GM21526 (cell line): ENCODE results near the gene KIF22.
A peak's percentile ranks its signal among the peaks of the same experiment; 100 is the strongest.

Experiments
- ATAC-seq: cut with Tn5 transposase; IDR thresholded peaks from one replicate; pipeline ENCODE4 v1.9.1; 2021; ENCODE audit warnings: moderate library complexity; ENCODE audit not compliant: unreplicated experiment, low FRiP score

Gene KIF22

DNA sequence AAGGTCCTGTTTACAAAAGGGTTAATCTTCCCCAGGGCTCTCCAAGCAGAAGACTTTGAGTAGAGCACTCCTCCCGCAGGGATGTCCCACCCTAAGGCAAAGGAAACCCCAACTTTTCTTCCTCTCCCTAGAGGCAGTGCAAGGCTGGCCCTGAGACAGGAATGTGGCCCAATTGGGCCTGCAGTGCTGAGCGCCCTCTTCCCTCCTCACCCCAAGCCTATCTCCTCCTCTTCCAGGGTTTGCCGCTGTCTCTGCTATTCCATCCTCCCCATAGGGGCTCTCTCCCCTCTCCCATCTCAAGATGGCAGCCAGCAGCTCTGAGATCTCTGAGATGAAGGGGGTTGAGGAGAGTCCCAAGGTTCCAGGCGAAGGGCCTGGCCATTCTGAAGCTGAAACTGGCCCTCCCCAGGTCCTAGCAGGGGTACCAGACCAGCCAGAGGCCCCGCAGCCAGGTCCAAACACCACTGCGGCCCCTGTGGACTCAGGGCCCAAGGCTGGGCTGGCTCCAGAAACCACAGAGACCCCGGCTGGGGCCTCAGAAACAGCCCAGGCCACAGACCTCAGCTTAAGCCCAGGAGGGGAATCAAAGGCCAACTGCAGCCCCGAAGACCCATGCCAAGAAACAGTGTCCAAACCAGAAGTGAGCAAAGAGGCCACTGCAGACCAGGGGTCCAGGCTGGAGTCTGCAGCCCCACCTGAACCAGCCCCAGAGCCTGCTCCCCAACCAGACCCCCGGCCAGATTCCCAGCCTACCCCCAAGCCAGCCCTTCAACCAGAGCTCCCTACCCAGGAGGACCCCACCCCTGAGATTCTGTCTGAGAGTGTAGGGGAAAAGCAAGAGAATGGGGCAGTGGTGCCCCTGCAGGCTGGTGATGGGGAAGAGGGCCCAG lies 22.4 kb downstream of the KIF22 start:
- ATAC-seq: no peak

DNA sequence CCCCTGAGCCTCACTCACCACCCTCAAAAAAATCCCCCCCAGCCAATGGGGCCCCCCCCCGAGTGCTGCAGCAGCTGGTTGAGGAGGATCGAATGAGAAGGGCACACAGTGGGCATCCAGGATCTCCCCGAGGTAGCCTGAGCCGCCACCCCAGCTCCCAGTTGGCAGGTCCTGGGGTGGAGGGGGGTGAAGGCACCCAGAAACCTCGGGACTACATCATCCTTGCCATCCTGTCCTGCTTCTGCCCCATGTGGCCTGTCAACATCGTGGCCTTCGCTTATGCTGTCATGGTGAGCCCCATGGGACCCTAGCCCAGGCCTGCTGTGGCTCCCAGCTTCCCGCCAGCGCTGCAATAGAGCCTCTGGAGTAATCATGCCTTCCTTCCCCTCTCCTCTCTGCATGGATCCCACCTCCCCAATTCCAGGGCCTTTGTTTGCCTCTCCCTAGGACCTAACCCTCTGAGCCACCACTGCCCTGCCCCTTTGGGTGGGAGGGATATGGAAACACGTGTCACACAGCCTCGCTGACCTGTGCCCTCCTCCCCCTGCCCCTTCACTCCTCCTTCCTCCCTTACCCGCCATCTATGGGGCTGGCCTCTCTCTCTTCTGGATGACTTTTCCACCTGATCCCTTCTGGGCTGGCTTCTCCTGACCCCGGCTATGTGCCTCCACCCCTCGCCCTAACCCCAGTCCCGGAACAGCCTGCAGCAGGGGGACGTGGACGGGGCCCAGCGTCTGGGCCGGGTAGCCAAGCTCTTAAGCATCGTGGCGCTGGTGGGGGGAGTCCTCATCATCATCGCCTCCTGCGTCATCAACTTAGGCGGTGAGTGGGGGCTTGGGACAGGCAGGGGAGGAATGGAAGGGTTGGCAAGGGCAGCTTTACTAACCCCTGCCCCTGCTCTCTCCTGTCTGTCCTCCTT lies 23.4 kb downstream of the KIF22 start:
- ATAC-seq: no peak

DNA sequence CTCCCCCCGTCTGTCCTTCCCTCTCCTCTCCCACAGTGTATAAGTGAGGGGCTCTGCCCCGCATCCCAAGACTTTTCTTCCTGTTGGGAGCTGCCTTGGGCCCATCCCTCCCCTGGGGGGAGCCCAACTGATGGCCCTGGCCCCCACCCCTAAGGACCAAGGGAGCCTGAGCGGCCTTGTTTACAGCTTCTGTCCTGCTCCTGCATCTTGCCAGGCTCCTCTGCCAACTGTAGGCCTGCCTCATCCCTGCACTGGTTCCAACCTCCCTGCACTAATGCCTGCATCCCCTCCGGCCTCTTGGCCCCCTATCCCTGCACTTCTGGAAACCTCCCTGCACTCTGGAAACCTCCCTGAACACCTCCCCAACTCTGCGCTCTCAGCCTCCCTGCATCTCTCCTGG lies 24.0 kb downstream of the KIF22 start:
- ATAC-seq: no peak

DNA sequence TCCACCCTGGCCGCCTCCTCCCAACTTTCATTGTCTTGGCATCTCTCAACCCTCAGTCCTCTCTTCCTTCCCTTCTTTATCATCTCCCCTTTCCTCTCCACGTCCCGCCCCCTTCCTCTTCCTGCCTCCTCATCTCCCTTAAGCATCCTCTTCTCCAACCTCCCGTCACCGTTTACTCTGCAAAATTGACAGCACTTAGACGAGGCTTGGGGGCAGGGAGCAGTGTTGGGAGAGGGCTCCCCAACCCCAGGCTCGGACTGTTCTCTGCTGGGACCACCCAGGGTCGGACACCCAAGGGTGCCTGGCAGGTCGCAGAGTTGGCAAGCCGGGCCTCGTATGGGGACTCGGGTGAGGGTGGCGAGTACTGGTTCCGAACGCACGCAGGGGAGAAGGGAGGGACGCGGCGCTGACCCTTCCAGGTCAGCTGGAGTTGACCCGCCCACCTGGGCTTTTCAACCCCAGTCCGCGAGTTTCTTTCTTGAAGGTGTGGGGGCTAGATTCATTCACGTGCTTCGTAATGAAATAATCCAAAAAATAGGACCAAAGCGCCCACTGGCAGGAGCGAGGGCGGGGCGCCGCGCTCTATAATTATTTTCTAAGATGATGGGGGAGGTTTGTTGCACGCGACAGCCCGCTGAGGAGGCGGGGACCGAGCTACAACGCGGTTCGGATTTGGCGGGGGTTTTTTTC lies 24.6 kb downstream of the KIF22 start:
- no peak for ATAC-seq

DNA sequence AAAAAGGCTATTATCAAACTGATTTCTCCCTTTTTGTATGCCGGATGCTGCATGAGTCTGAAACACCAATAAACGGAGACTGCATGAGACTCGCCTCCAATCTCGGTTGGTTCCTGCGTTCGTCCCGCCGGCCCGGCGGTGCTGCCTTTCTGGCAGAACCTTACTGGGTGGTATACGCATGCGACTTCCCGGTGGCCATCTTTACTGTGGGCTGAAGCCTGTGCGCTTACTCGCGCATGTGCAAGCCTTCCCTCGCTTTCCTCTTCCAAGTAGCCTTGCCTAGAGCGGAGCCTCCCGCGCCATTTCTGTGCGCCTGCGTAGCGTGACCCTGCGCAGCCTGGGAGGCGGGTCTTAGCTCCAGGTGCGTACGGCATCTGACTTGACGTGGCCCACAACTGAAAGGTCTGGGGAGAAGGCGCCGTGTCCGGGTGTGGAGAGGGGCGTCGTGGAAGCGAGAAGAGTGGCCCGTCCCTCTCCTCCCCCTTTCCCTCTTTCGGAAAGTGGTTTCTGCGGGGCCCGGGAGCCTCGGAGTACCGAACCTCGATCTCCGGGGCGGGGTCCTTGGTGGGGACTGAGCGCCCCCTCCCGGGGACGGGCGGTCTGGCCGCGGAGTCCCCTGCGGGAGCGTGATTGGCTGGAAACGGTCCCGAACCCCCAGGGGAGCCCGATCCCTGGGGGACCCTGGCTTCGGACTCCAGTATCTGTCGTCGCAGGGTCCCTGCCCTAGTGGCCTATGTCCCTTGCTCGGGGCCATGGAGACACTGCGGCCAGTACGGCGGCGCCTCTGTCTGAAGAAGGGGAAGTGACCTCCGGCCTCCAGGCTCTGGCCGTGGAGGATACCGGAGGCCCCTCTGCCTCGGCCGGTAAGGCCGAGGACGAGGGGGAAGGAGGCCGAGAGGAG lies 25.5 kb downstream of the KIF22 start, which contains the start of gene PAGR1:
Gene PAGR1 (plus strand): TSS at position 360 of the 901 bp plus-strand sequence. CDS start 374 bp downstream, at position 734.
- peak; percentile 46 for ATAC-seq

DNA sequence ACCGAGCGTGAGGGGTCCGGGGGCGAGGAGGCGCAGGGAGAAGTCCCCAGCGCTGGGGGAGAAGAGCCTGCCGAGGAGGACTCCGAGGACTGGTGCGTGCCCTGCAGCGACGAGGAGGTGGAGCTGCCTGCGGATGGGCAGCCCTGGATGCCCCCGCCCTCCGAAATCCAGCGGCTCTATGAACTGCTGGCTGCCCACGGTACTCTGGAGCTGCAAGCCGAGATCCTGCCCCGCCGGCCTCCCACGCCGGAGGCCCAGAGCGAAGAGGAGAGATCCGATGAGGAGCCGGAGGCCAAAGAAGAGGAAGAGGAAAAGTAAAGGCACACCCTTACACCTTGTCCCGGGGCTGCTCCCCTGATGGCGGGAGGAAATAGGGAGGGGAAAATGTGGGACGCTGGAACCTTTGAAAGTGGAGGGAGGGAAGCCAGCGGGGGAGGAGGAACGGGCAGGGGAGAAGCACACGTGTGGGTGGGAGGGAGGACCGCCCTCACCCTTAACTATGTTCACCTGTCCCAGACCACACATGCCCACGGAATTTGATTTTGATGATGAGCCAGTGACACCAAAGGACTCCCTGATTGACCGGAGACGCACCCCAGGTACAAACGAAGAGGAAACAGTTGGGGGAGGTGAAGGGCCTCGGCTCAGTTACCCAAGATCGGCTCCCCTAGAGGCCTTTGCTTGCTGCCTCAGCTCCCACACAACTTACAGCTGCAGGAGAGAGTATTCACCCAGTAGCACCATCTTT lies 26.3 kb downstream of the KIF22 start:
- ATAC-seq: peak; percentile 2

DNA sequence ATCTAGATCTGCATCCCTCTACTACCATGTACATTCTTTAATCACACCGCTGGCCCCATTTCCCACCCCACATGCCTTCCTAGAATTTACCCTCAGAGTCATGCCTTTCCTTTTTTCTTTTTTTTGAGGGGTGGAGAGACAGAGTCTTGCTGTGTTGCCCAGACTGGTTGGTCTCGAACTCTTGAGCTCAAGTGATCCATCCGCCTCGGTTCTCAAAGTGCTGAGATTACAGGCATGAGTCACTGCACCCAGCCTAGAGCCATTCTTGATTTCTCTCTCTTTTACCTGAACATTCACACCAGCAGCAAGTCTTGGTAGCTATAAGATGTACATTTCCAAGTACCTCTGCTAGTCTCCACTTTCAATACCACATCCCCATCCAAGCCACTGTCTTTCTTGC lies 27.5 kb downstream of the KIF22 start:
- no peak for ATAC-seq

DNA sequence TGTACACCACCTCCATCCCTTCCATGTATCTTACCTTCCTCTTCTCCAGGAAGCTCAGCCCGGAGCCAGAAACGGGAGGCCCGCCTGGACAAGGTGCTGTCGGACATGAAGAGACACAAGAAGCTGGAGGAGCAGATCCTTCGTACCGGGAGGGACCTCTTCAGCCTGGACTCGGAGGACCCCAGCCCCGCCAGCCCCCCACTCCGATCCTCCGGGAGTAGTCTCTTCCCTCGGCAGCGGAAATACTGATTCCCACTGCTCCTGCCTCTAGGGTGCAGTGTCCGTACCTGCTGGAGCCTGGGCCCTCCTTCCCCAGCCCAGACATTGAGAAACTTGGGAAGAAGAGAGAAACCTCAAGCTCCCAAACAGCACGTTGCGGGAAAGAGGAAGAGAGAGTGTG lies 29.0 kb downstream of the KIF22 start:
- ATAC-seq: no peak

DNA sequence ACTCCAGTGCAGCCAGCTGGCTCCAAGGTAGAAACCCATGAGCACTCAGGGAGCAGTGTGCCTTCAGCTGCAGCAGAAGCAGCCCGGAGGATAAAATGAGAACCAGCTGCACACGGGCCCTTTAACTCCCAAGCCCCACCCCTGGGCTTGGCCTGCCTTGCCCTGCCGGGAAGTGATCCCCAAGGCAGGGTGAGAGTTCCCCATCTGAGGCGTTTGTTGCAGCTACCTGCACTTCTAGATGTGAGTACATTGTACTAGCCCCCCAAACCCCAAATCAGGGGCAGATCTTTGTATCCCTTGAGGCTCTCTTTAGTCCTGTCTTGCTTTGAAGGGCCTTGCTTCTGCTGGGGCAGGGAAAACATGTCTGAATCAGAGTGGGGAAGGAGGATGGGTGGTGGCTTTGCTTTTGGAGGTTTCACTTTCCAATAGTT lies 29.7 kb downstream of the KIF22 start, which contains the start of gene MVP:
Gene MVP (plus strand): TSS at position 192 of the 431 bp plus-strand sequence. CDS start 10,088 bp downstream, outside the sequence.
- ATAC-seq: no peak

DNA sequence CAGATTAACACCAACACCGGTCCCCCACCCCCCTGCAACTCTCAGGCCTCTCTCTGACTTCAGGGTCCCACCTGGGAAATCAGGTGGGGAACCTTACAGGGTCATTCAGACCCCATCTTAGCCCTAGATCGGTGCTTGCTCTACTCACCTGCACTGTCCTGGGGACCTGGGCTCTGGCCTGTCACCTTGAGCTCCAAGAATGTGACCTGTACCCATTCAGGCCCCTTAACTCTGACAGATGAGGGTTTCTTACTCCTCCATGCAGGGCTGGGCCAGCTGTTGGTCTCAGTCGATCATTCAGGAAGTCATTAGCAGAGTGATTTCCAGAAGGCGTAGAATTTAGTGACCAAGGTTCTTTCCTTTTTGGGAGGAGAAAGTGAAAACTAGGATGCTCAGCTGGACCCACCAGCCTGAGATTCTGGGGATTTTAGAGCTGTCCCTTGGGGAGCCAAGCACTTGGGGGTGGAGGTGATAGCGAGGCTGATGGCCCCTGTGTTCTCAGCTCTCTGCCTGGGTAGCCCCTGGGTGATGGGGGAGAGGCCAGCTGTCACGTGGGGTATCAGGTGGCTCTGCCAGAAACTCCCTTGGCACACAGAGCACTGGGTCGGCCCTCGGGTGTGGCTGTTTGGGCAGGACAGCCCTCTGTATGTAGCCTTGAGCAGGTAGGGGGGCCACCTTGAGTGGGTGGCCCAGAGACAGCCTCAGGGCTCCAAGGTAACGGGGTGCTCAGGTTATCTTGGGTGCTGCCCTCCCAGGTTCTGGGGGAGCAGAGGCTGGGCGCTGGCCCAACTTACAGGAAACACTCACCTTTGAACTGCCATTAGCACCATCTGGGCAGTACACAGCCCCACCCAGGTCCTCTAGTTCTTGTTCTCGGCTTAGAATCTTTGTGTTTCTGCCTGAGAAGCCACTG lies 30.4 kb downstream of the KIF22 start:
- ATAC-seq: no peak

DNA sequence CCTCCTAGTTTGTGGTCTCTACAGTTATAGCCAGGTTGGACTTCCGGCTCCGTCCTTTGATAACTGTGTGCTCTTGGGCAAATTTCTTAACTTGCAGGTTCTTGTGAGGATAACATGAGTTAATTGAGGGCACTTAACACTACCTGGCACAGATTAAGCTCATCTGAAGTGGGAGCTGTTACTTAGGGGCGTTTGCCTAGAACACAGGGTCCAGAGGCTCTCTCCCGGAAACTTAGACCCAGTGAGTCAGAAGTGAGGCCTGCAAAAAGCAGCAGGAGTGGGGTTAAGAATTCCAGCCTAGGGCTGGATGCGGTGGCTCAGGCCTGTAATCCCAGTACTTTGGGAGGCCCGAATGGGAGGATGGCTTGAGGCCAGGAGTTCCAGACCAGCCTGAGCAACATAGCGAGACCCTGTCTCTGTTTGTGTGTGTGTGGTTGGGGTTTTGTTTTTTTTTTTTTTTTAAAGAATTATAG lies 31.1 kb downstream of the KIF22 start:
- ATAC-seq: no peak

DNA sequence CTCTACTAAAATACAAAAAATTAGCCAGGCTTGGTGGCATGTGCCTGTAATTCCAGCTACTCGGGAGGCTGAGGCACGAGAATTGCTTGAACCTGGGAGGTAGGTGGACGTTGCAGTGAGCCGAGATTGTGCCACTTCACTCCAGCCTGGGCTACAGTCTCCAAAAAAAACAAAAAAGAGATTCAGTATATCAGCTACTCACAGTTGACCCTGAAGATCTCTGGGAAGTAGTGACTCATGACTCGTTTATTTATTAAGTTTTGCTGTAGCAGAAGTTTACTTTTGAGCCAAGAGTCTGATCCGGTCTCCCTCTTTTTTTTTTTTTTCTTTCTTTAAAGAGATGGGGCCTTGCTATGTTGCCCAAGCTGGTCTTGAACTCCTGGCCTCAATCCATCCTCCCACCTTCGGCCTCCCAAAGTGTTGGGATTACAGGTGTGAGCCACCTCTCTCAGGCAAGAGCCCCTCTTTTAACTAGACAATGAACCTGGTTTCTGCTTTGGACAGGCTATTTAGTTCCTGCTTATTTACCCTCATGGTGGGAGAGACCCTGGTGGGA lies 34.1 kb downstream of the KIF22 start:
- no peak for ATAC-seq

DNA sequence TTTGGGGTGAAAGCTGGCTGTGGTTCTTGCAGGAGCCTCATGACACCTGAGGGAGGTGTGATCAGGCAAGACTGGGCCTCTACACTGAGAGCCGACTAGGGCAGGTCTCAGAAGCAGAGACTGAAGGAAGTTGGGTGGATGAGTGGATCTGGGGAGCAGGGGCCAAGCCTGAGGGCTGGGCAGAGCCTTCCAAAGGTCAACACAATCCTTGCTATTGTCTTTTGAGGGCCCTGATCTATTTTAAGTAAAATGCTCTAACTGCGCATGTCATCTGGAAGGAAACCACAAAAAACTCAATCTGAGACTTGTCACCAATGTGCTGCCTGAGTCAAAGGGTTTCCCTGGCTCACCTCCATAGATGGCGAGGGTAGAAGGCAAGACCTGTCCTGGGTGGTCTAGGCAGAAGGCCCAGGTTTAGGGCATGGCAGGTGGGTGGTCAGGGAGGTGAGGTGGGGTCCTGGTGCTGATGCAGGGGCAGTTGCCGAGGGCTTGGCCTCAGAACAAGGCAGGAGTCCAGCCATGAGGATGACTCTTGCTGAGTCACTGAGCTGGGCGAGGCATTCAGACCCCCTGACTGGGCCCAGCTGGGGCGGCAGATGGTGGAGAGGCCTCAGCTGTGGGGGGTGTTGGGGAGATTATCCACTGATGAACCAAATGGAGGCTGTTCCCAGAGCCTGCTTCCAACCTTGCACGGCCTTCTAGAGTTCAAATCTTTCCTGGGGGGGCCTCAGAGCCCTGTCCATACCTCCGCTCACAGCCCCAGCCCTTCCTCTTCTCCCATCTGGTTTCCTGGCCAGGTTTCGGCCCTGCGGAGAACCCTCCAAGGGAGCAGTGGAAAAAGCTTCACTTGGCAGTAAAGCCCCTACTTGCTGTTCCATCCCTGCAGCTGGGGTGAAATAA lies 34.8 kb downstream of the KIF22 start:
- no peak for ATAC-seq

DNA sequence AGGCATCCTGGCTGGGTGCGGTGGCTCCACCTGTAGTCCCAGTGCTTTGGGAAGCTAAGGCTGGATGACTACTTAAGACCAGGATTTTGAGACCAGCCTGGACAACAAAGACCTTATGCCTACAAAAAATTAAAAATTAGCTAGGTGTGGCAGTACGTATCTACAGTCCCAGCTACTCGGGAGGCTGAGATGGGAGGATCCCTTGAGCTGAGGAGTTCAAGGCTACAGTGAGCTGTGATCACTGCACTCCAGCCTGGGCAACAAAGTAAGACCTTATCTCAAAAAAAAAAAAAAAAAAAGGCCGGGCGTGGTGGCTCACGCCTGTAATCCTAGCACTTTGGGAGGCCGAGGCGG lies 35.8 kb downstream of the KIF22 start:
- ATAC-seq: no peak

DNA sequence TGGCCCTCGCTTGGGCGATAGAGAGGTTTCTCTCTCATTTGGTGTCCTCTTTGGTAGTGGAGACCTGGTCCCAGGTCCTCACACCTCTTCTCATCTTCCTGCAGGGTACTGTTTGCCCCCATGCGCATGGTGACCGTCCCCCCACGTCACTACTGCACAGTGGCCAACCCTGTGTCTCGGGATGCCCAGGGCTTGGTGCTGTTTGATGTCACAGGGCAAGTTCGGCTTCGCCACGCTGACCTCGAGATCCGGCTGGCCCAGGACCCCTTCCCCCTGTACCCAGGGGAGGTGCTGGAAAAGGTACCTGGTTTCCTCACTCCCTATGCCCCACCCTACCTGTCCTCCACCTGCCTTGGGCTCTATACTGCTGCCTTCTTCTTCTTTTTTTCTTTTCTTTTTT lies 40.2 kb downstream of the KIF22 start:
- ATAC-seq: no peak

DNA sequence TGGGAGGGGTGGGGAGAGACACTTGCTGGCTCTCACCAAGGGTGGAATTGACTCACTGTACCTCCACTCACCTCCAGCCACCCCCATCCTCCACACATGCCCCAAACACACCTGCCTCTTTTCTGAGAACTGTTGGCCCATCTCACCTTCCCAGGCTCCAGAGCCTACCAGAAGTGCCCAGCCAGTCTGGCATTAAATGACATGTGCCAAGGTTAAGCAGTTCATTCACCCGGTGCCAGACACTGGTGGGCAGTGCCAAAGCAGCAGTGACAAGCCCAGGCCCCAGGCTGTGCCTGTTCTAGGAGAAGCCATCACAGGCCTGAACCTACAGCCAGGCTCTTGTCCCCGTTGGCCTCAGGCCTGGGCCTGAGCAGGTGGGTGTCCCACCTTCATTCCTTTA lies 40.9 kb downstream of the KIF22 start:
- no peak for ATAC-seq
